ENCODE measurements around the gene SMARCD3.

DNA sequence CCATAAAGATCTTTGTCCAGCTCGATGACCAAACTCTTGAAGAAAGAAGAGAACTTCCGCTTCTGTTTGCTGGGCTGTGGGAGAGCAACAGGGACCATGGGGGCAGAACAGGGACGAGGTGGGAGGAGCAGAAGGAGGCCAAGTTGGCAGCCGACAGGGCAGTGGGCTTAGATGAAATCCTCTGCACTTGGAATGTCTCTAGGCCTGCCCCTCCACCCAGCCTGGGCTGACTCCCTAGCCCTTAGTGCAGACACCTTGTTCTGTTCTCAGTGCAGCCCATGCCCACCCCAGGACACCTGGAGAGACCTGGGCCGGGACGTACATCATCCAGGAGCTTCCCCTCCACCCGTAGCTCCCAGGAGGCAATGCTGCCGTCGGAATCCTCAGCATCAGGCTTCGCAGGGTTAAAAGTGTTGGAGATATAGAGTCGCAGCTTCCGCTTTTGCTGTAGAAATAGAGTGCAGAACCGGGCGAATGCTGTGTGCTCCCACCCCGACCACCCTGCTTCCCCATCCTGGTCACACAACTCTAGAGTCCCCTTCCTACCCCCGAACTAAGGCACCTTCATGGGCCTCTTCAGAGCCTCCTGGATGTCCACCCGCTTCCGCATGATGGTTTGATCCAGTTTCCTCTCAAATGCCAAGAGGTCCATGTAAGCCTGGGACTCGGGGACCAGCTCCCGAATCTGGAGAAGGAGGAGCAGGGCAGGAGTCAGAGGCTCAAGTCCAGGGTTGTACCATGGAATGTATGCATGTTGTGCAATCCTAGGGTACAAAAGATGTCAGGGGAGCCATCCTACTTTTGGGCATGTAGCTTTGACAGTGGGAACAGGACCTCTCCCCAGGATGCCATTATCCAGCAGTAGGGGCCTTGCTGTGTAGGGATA is 6.1 kb downstream of the SMARCD3 start:
- TF ChIP-seq CTCF (conservative IDR thresholded peaks at IDR 0.05; ENCODE audit: low read depth in 2 of 2) (no peak), EZH2 (IDR thresholded peaks at IDR 0.05; ENCODE audit: low read depth, unreplicated experiment) (no peak), EZH2phosphoT487 (IDR thresholded peaks at IDR 0.05; ENCODE audit: unreplicated experiment) (no peak), POLR2AphosphoS5 (IDR thresholded peaks at IDR 0.05; ENCODE audit: low read depth) (no peak), CREB1 (CRISPR knock-in tag; IDR thresholded peaks at IDR 0.05; ENCODE audit: low read depth) (no peak), JUNB (IDR thresholded peaks at IDR 0.05; ENCODE audit: unreplicated experiment) (no peak), STAT1 (IDR thresholded peaks at IDR 0.05; ENCODE audit: unreplicated experiment) (no peak)
- TF ChIP-seq, protein P1, sequence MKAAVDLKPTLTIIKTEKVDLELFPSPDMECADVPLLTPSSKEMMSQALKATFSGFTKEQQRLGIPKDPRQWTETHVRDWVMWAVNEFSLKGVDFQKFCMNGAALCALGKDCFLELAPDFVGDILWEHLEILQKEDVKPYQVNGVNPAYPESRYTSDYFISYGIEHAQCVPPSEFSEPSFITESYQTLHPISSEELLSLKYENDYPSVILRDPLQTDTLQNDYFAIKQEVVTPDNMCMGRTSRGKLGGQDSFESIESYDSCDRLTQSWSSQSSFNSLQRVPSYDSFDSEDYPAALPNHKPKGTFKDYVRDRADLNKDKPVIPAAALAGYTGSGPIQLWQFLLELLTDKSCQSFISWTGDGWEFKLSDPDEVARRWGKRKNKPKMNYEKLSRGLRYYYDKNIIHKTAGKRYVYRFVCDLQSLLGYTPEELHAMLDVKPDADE (IDR thresholded peaks at IDR 0.05): no peak
- TF ChIP-seq, protein P2, sequence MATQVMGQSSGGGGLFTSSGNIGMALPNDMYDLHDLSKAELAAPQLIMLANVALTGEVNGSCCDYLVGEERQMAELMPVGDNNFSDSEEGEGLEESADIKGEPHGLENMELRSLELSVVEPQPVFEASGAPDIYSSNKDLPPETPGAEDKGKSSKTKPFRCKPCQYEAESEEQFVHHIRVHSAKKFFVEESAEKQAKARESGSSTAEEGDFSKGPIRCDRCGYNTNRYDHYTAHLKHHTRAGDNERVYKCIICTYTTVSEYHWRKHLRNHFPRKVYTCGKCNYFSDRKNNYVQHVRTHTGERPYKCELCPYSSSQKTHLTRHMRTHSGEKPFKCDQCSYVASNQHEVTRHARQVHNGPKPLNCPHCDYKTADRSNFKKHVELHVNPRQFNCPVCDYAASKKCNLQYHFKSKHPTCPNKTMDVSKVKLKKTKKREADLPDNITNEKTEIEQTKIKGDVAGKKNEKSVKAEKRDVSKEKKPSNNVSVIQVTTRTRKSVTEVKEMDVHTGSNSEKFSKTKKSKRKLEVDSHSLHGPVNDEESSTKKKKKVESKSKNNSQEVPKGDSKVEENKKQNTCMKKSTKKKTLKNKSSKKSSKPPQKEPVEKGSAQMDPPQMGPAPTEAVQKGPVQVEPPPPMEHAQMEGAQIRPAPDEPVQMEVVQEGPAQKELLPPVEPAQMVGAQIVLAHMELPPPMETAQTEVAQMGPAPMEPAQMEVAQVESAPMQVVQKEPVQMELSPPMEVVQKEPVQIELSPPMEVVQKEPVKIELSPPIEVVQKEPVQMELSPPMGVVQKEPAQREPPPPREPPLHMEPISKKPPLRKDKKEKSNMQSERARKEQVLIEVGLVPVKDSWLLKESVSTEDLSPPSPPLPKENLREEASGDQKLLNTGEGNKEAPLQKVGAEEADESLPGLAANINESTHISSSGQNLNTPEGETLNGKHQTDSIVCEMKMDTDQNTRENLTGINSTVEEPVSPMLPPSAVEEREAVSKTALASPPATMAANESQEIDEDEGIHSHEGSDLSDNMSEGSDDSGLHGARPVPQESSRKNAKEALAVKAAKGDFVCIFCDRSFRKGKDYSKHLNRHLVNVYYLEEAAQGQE (IDR thresholded peaks at IDR 0.05; ENCODE audit: unreplicated experiment): no peak

Measured in GM23338 (cell line).